ENCODE data around the gene GAB2. TPM values are rescaled to one million over a fixed set of nuclear protein-coding genes. Genes with fewer than 3 reads are reported as not detected.

GAB2 gene
- total and polyA plus RNA-seq, 2 of the 4 experiments (the other 2 are of a cell fraction) = 3.3 to 5.9 TPM

DNA sequence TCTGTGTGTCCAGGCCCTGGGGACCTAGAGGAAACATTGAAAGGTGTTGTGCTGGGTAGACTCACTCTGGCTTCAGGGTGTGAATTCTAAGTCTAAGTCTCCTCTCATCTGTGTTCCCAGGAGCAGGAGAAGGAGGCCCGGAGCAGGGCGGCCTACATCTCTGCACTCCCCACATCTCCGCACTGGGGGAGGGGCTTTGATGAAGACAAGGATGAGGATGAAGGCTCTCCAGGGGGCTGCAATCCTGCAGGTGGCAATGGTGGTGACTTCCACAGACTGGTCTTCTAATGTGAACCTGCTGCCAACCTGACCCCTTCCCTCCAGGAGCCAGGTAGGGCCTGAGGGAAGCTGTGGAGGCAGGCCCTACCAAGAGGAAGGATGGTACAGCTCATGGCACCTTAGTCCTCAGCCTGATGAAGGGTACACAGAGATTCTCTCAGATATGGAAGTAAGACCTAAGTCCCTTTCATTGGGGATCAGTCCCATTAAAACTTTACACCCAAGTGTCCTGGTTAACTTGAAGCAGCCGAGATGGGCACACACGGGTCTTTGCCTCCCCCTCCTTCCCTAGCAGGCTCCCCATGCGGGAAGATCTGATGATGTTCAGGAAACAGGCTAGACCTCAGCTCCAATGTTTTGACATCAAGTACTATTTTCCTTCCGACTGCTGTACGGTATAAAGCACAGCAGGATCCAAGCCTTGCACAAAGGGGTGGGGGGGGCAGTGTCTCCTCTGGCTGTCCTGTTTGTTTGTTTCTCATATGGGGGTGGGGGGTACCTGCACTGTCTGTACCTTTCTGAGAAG, 203.9 kb downstream of the GAB2 start:
- ChIA-PET CTCF (no interaction called here), POLR2A (ENCODE audit: unreplicated experiment) (no interaction called here)
- H3K4me2 ChIP-seq (ENCODE audit: low read depth, low read length) = no peak overlapping the region
- no peak overlapping the region for H2AK5ac ChIP-seq (ENCODE audit: low read depth, low read length)
- WGBS, 2 experiments (ENCODE audit: extremely low coverage in 2 of 2, insufficient read length in 1 of 2) = no CpG with 5 or more reads among the region's 8 CpGs
- no peak overlapping the region for H4K8ac ChIP-seq (ENCODE audit: low read depth in 2 of 2, low read length in 2 of 2)
- no peak for DNase-seq
- H3K36me3 ChIP-seq (ENCODE audit: control insufficient read depth, insufficient read depth, low read length) = peaks cover 58% of the 10 kb centered on the region
- TF ChIP-seq RFX5 (IDR thresholded peaks at IDR 0.05; ENCODE audit: low read depth, low read length) (no peak), CEBPB (IDR thresholded peaks at IDR 0.05; ENCODE audit: low read depth, low read length) (no peak), FOS (IDR thresholded peaks at IDR 0.05; ENCODE audit: low read depth, low read length) (no peak), CHD1 (IDR thresholded peaks at IDR 0.05; ENCODE audit: low read depth, low read length) (no peak), POLR2A (IDR thresholded peaks at IDR 0.05; ENCODE audit: low read depth, low read length) (no peak), NFE2L2 (IDR thresholded peaks at IDR 0.05; ENCODE audit: low read depth, low read length) (no peak), MAZ (IDR thresholded peaks at IDR 0.05; ENCODE audit: borderline replicate concordance, low read depth, low read length) (no peak), MAFK (IDR thresholded peaks at IDR 0.05; ENCODE audit: low read depth, low read length) (no peak), SMC3 (IDR thresholded peaks at IDR 0.05; ENCODE audit: low read depth, low read length) (no peak), MXI1 (IDR thresholded peaks at IDR 0.05; ENCODE audit: borderline replicate concordance, low read depth, low read length) (no peak), RAD21 (IDR thresholded peaks at IDR 0.05; ENCODE audit: low read length) (no peak), BHLHE40 (IDR thresholded peaks at IDR 0.05; ENCODE audit: low read depth, low read length) (no peak)
- TF ChIP-seq, protein P1, sequence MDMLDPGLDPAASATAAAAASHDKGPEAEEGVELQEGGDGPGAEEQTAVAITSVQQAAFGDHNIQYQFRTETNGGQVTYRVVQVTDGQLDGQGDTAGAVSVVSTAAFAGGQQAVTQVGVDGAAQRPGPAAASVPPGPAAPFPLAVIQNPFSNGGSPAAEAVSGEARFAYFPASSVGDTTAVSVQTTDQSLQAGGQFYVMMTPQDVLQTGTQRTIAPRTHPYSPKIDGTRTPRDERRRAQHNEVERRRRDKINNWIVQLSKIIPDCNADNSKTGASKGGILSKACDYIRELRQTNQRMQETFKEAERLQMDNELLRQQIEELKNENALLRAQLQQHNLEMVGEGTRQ (IDR thresholded peaks at IDR 0.05; ENCODE audit: low read depth, low read length) = no peak
- TF ChIP-seq, protein P2, sequence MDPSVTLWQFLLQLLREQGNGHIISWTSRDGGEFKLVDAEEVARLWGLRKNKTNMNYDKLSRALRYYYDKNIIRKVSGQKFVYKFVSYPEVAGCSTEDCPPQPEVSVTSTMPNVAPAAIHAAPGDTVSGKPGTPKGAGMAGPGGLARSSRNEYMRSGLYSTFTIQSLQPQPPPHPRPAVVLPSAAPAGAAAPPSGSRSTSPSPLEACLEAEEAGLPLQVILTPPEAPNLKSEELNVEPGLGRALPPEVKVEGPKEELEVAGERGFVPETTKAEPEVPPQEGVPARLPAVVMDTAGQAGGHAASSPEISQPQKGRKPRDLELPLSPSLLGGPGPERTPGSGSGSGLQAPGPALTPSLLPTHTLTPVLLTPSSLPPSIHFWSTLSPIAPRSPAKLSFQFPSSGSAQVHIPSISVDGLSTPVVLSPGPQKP (IDR thresholded peaks at IDR 0.05; ENCODE audit: borderline replicate concordance, low read depth, low read length) = no peak
- TF ChIP-seq, protein P3, sequence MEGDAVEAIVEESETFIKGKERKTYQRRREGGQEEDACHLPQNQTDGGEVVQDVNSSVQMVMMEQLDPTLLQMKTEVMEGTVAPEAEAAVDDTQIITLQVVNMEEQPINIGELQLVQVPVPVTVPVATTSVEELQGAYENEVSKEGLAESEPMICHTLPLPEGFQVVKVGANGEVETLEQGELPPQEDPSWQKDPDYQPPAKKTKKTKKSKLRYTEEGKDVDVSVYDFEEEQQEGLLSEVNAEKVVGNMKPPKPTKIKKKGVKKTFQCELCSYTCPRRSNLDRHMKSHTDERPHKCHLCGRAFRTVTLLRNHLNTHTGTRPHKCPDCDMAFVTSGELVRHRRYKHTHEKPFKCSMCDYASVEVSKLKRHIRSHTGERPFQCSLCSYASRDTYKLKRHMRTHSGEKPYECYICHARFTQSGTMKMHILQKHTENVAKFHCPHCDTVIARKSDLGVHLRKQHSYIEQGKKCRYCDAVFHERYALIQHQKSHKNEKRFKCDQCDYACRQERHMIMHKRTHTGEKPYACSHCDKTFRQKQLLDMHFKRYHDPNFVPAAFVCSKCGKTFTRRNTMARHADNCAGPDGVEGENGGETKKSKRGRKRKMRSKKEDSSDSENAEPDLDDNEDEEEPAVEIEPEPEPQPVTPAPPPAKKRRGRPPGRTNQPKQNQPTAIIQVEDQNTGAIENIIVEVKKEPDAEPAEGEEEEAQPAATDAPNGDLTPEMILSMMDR (conservative IDR thresholded peaks at IDR 0.05; ENCODE audit: low read depth, low read length) = no peak
- no peak overlapping the region for H3K27ac ChIP-seq (ENCODE audit: insufficient read depth, low read length)
- H3K27me3 ChIP-seq (ENCODE audit: control insufficient read depth, insufficient read depth, low read length) = no peaks in the 10 kb centered on the region
- H2AFZ ChIP-seq (replicated peaks; ENCODE audit: low read length, poor library complexity) = no peak overlapping the region
- H3K9ac ChIP-seq (ENCODE audit: low read depth, low read length) = no peak overlapping the region
- ATAC-seq (ENCODE audit: low read depth) = no peak
- H3K4me3 ChIP-seq (ENCODE audit: insufficient read depth, low read depth, low read length) = no peak overlapping the region
- H2AK9ac ChIP-seq (replicated peaks; ENCODE audit: low read depth, low read length, poor library complexity) = peak overlapping the region; percentile 57
- no peaks in the 10 kb centered on the region for H3K9me3 ChIP-seq (ENCODE audit: control insufficient read depth, insufficient read depth, low read length)
- no peak overlapping the region for H2BK5ac ChIP-seq (ENCODE audit: low read depth, low read length, poor library complexity, severe bottlenecking)
- H3K18ac ChIP-seq (ENCODE audit: low read depth, low read length) = no peak overlapping the region
- BruUV-seq (replicated peaks) = no TSS peak
- no peak overlapping the region for H3K23ac ChIP-seq (ENCODE audit: low read depth, low read length)
- H3K4me1 ChIP-seq (ENCODE audit: control insufficient read depth, insufficient read depth, low read length) = peaks cover 3% of the 10 kb centered on the region
- H3K79me1 ChIP-seq (ENCODE audit: low read depth in 1 of 2, low read length in 2 of 2) = peaks cover 5 to 41% of the 10 kb centered on the region in 2 experiments; a peak in 2 of 4 replicates
- peaks cover 22% of the 10 kb centered on the region for H3K9me1 ChIP-seq (ENCODE audit: insufficient read depth, low read length)
- no peak overlapping the region for H4K91ac ChIP-seq (ENCODE audit: insufficient read depth, low read depth, low read length)
- H3K4ac ChIP-seq (ENCODE audit: low read depth, low read length) = no peak overlapping the region
- H2BK20ac ChIP-seq (ENCODE audit: low read depth, low read length) = no peak overlapping the region
- H4K5ac ChIP-seq (ENCODE audit: low read depth, low read length) = no peak overlapping the region
- peaks cover 17% of the 10 kb centered on the region for H4K20me1 ChIP-seq (ENCODE audit: insufficient read depth, low read length)
- intact Hi-C loops (cut with micrococcal nuclease) (loop anchor here (2.0 kb wide), 1 partner anchor 25 kb away; the partner anchor contains the start of genes KCTD21 and USP35), dilution Hi-C loops (cut with HindIII; ENCODE audit: low sequenced_read_pairs, unreplicated experiment) (no loop called here), in situ Hi-C loops (cut with MboI; ENCODE audit: low sequenced_read_pairs) (no loop called here)
- no peak overlapping the region for H3K56ac ChIP-seq (ENCODE audit: extremely low read depth, insufficient read depth, low read length)
- H2BK120ac ChIP-seq (ENCODE audit: low read depth, low read length) = no peak overlapping the region
- no peak overlapping the region for H3K14ac ChIP-seq (replicated peaks; ENCODE audit: low read depth, low read length)
- H2BK15ac ChIP-seq (ENCODE audit: low read depth, low read length) = no peak overlapping the region

Measured in IMR-90 (cell line).